Activated T-helper 1 cell treated with anti-CD3 and anti-CD28 coated beads, Interleukin-2, amount 50 U/mL, for 16 hours (primary cell): ENCODE measurements around the gene SYT14.

Experiments used
- DNase-seq, 2 donors: peaks; one replicate each; pipeline ENCODE4 v3.0.0-alpha.2; 2020; ENCODE audit warnings: low read depth in 1 of 2, low spot score in 1 of 2

Gene SYT14

DNA sequence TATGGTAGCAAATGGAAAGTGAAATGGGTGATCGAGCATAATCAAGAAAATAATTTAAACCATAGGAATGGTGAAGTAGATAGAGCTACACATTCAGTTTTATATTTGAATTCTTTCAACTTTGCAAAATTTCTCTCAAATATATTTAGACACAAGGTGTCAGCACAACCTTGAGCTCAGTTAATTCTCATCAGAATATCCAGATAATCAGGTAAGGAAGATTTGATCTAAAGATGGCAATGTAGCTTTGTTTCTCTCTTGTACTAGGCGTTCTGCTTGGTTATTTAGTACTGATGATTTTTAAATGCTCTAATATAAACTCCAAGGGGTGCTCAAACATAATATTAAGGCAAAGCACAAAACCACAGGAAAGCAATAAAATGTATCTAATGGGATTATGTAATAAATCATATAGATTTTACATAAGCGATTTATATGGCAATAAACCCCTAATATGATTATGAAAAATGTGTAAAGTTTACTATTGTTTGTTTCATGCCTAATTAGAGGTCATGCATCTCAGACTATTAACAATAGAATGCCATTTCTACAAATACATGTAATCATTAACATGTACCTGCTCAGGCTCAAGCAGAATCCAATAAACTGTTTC, 262.2 kb downstream of the SYT14 start:
- DNase-seq: no peak

DNA sequence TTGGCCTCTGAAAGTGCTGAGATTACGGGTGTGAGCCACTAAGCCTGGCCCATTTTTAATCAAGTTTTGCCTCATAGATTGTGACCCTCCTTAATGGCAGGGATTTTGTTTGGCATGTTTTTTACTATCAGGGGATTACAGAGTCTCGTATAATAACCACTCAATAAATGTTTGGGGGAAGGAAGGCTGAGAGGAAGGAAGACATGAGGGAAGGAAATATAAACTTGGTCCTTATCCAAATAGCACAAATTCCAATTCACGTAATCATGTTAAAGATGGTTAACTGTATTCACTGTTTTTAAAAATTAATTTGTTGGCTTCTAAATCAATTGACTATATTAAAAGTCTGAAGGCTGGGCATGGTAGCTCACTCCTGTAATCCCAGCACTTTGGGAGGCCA, 263.7 kb downstream of the SYT14 start:
- no peak for DNase-seq

DNA sequence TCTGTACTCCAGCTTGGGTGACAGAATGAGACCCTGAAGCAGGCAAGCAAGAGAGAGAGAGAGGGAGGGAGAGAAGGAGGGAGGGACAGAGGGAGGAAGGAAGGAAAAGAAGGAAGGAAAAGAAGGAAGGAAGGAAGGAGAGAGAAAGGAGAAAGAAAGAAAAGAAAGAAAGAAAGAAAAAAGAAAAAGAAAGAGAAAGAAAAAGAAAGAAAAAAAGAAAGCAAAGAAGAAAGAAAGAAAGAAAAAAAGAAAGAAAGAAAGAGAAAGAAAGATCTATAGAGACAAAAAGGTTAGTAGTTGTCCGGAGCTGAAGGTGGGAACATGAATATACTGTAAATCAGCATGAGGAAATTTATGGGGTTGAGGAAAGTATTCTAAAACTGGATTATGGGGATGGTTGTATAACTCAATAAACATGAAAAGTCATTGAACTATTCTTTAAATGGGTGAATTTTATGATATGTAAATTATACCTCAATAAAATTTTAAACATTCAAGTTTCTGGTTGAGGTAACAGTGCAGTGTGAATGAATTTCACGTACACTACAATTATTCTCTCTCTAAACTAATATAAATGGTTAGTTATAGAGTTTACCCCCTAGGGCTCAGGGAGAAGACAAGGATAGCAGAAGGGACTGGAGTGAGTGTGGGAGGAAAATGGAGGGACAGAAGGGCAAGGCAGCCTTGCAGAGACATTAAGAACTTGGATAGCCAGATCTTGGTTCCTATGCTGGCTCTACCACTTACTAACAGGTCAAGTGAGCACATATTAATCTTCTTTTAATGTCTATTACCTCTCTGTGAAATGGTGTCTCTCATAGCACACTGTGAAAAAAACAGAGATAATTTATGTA, 269.8 kb downstream of the SYT14 start:
- DNase-seq: no peak

- DNase-seq: no peak
Measured at GRCh38 chr1:210213335-210213734, 275.3 kb downstream of the SYT14 start.

- DNase-seq: no peak
Measured at GRCh38 chr1:210214573-210215409, 276.8 kb downstream of the SYT14 start.

DNA sequence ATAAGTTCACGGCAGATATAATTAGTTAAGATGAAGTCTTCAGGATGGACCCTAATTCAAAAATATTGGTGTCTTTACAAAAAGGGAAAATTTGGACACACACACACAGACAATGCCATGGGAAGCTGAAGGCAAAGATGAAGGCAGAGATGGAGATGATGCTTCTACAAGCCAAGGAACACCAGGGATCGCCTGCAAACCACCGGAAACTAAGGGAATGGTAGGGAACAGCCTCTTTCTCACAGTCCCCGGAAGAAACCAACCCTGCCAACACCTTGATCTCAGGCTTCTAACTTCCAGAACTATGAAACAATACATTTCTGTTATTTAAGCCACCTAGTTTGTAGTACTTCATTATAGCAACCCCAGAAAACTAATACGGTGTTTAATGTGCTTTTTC, 279.5 kb downstream of the SYT14 start:
- no peak for DNase-seq

GRCh38 chr1:210218047-210218446, 280.0 kb downstream of the SYT14 start:
- DNase-seq: no peak
